SU-DHL-6 (cell line): ENCODE measurements around the gene NOS1AP.
"Not testable (repeated sequence)": the region's sequence is repeated elsewhere in the genome, so short reads cannot be mapped to it uniquely, and the experiment has no call there.

ENCODE experiments used
- H2AFZ ChIP-seq: fragments of 200-600 bp; sonication (generic); 2 replicates; pipeline ENCODE4 v1.6.1; 2014; ENCODE audit warnings: low read depth, mild to moderate bottlenecking, moderate library complexity, mixed read lengths, antibody characterized with exemption, low read length; ENCODE audit not compliant: severe bottlenecking
- H3F3A ChIP-seq: fragments of 200-600 bp; shearing (Covaris generic); 2 replicates; pipeline ENCODE4 v1.6.0; 2016; ENCODE audit warnings: antibody characterized with exemption, mild to moderate bottlenecking; ENCODE audit not compliant: insufficient read depth
- H3K27ac ChIP-seq: fragments of 200-600 bp; sonication (generic); 2 replicates; pipeline ENCODE4 v1.5.1; 2016; ENCODE audit warnings: low read depth, mild to moderate bottlenecking, low read length, moderate library complexity, mixed read lengths
- H3K27me3 ChIP-seq: fragments of 200-600 bp; sonication (generic), shearing (Covaris generic); 2 replicates; pipeline ENCODE4 v1.6.0; 2014; ENCODE audit warnings: mild to moderate bottlenecking, low read length
- H3K36me3 ChIP-seq: fragments of 200-600 bp; sonication (generic); 2 replicates; pipeline ENCODE4 v1.6.1; 2014; ENCODE audit warnings: mild to moderate bottlenecking, low read length, mixed read lengths
- H3K4me2 ChIP-seq: fragments of 300-600, 200-600 bp; shearing (Covaris generic), sonication (generic); 2 replicates; pipeline ENCODE4 v1.6.0; 2014; ENCODE audit warnings: low read length, low read depth, mild to moderate bottlenecking; ENCODE audit not compliant: poor library complexity, severe bottlenecking
- H3K4me3 ChIP-seq: fragments of 200-600 bp; sonication (generic); 2 replicates; pipeline ENCODE4 v1.5.1; 2014; ENCODE audit warnings: antibody characterized with exemption, low read length, mild to moderate bottlenecking, mixed read lengths; ENCODE audit not compliant: insufficient read depth, poor library complexity, severe bottlenecking
- H3K79me2 ChIP-seq: fragments of 200-600 bp; sonication (generic); 2 replicates; pipeline ENCODE4 v1.6.1; 2014; ENCODE audit warnings: mild to moderate bottlenecking, low read length, moderate library complexity; ENCODE audit not compliant: insufficient read depth
- H3K9ac ChIP-seq: fragments of 200-600 bp; sonication (generic); 2 replicates; pipeline ENCODE4 v1.7.0; 2014; ENCODE audit warnings: mild to moderate bottlenecking, low read length
- H3K9me2 ChIP-seq: fragments of 200-600 bp; sonication (generic); replicated peaks from 2 replicates; pipeline ENCODE4 v1.6.1; 2014; ENCODE audit warnings: low read length; ENCODE audit not compliant: insufficient read depth
- H3K9me3 ChIP-seq: fragments of 200-600 bp; sonication (generic); 2 replicates; pipeline ENCODE4 v1.6.1; 2014; ENCODE audit warnings: low read length, mixed read lengths; ENCODE audit not compliant: insufficient read depth
- H4K20me1 ChIP-seq: fragments of 200-600 bp; sonication (generic); 2 replicates; pipeline ENCODE4 v1.6.1; 2014; ENCODE audit warnings: low read depth, mild to moderate bottlenecking, antibody characterized with exemption, low read length, moderate library complexity, mixed read lengths
- CTCF ChIP-seq: fragments of 200-600 bp; sonication (generic); IDR thresholded peaks from one replicate; pipeline ENCODE4 v1.5.1; 2017; ENCODE audit warnings: antibody characterized with exemption, mild to moderate bottlenecking, low read length, moderate library complexity; ENCODE audit not compliant: insufficient read depth, poor library complexity, severe bottlenecking
- EZH2phosphoT487 ChIP-seq: fragments of 200-600 bp; sonication (generic), shearing (Covaris generic); conservative IDR thresholded peaks from 2 replicates; pipeline ENCODE4 v1.6.1; 2018; ENCODE audit warnings: mild to moderate bottlenecking, antibody characterized with exemption, low read length, moderate library complexity, mixed read lengths

The NOS1AP gene

GRCh38 chr1:162065016-162065415 lies 4.5 kb upstream of the NOS1AP start:
- no peak for TF ChIP-seq EZH2phosphoT487
- no peak for TF ChIP-seq CTCF
- Histone ChIP-seq H3K4me2 (no peak overlapping the region), H2AFZ (no peak overlapping the region)

GRCh38 chr1:162066836-162067235 lies 2.7 kb upstream of the NOS1AP start:
- H3K9me3 ChIP-seq, H3K79me2 ChIP-seq, H3K4me2 ChIP-seq, H3K27ac ChIP-seq, H3K9ac ChIP-seq, H4K20me1 ChIP-seq, H3F3A ChIP-seq, H3K27me3 ChIP-seq, H2AFZ ChIP-seq, H3K36me3 ChIP-seq, H3K9me2 ChIP-seq, H3K4me3 ChIP-seq: not testable (repeated sequence)

More at GRCh38 chr1:162065016-162065415, 4.5 kb upstream of the NOS1AP start:
- Histone ChIP-seq H3F3A (no peaks in the 10 kb centered on the region), H3K4me3 (no peak overlapping the region), H3K79me2 (no peaks in the 10 kb centered on the region), H3K36me3 (no peaks in the 10 kb centered on the region), H3K27ac (no peak overlapping the region), H3K9me2 (no peaks in the 10 kb centered on the region), H3K9me3 (no peaks in the 10 kb centered on the region), H4K20me1 (no peaks in the 10 kb centered on the region), H3K27me3 (no peaks in the 10 kb centered on the region), H3K9ac (no peak overlapping the region)

GRCh38 chr1:162067466-162067865 lies 2.0 kb upstream of the NOS1AP start:
- no peaks in the 10 kb centered on the region for H3K9me2 ChIP-seq
- H3K27me3 ChIP-seq, result no peaks in the 10 kb centered on the region
- no peak overlapping the region for H3K9ac ChIP-seq

GRCh38 chr1:162068301-162068700 lies 1.2 kb upstream of the NOS1AP start:
- H2AFZ ChIP-seq, result no peak overlapping the region
- H3K36me3 ChIP-seq, result no peaks in the 10 kb centered on the region
- H3K79me2 ChIP-seq, result no peaks in the 10 kb centered on the region
- no peak for TF ChIP-seq EZH2phosphoT487
- no peak for TF ChIP-seq CTCF
- no peaks in the 10 kb centered on the region for H3F3A ChIP-seq
- no peak overlapping the region for H3K9ac ChIP-seq
- 0 out of 2 replicates have a peak, but pooled peaks cover 4% of the 10 kb centered on the region for H3K27me3 ChIP-seq
- H3K4me2 ChIP-seq, result no peak overlapping the region
- H3K9me2 ChIP-seq, result no peaks in the 10 kb centered on the region
- no peaks in the 10 kb centered on the region for H3K9me3 ChIP-seq
- no peaks in the 10 kb centered on the region for H4K20me1 ChIP-seq
- no peak overlapping the region for H3K27ac ChIP-seq
- H3K4me3 ChIP-seq, result no peak overlapping the region

More at GRCh38 chr1:162067466-162067865, 2.0 kb upstream of the NOS1AP start:
- Histone ChIP-seq H3K36me3 (no peaks in the 10 kb centered on the region), H3K9me3 (no peaks in the 10 kb centered on the region), H3F3A (no peaks in the 10 kb centered on the region), H3K27ac (no peak overlapping the region), H2AFZ (no peak overlapping the region), H3K79me2 (no peaks in the 10 kb centered on the region), H3K4me2 (no peak overlapping the region), H3K4me3 (no peak overlapping the region), H4K20me1 (no peaks in the 10 kb centered on the region)
- no peak for TF ChIP-seq EZH2phosphoT487
- no peak for TF ChIP-seq CTCF
